Gastrocnemius medialis (tissue), 4 donors: ENCODE measurements around the gene PI16. TPM values are rescaled to one million over a fixed set of nuclear protein-coding genes. Genes with fewer than 3 reads are reported as not detected.
A peak's percentile ranks its signal among the peaks of the same experiment; 100 is the strongest.

Experiments used
- ATAC-seq, 2 donors: fragments of 150-250 bp; one replicate each; pipeline ENCODE4 v1.9.1; 2016
- DNase-seq, 2 donors: peaks; one replicate each; pipeline ENCODE4 v3.0.0-alpha.2; 2019
- H3K27ac ChIP-seq, 4 donors: fragments of 200-600 bp; sonication (generic); 1 replicate in 1 of 4; 2 replicates in 3 of 4; pipeline ENCODE4 v1.5.1; 2016 to 2018; ENCODE audit warnings: mild to moderate bottlenecking in 2 of 4, moderate library complexity in 1 of 4
- H3K27me3 ChIP-seq, 3 donors: fragments of 200-600 bp; sonication (generic) in 2 of 3; 1 replicate in 1 of 3; 2 replicates in 2 of 3; pipeline versions ENCODE4 v1.5.1 to v1.6.0; 2016 to 2019; ENCODE audit warnings: mild to moderate bottlenecking in 1 of 3, moderate library complexity in 1 of 3
- H3K36me3 ChIP-seq, 2 donors: fragments of 200-600 bp; sonication (generic) in 1 of 2; one replicate each; pipeline ENCODE4 v1.5.1; 2017 to 2018
- H3K4me1 ChIP-seq, 2 donors: fragments of 200-600 bp; sonication (generic) in 1 of 2; one replicate each; pipeline ENCODE4 v1.5.1; 2016 to 2017; ENCODE audit warnings: mild to moderate bottlenecking in 2 of 2
- H3K4me3 ChIP-seq, 4 donors: fragments of 200-600 bp; sonication (generic) in 3 of 4; 1 replicate in 1 of 4; 2 replicates in 3 of 4; pipeline ENCODE4 v1.5.1; 2016 to 2019; ENCODE audit warnings: mild to moderate bottlenecking in 2 of 4
- H3K9me3 ChIP-seq, 3 donors: fragments of 200-600 bp; sonication (generic) in 2 of 3; 1 replicate in 1 of 3; 2 replicates in 2 of 3; pipeline ENCODE4 v1.5.1; 2016 to 2019
- POLR2A ChIP-seq, 2 donors: fragments of 450-650 bp; IDR thresholded peaks; one replicate each; pipeline ENCODE4 v1.6.1; 2017; ENCODE audit warnings: antibody characterized with exemption in 2 of 2, mild to moderate bottlenecking in 2 of 2, moderate library complexity in 2 of 2
- in situ Hi-C, 4 donors: fragments of 200-750 bp; cut with MboI; loops; one replicate each; pipeline versions ENCODE4 v1.15.0 to v1.8.0; 2017; ENCODE audit warnings: low sequenced_read_pairs in 4 of 4
- intact Hi-C: fragments of 100-400 bp; cut with DNase I; formaldehyde crosslinking; loops from one replicate; pipeline ENCODE4 v1.15.1; 2023; ENCODE audit warnings: low total_unique reads
- total RNA-seq, 4 donors: library from RNA; depleted of rRNA; stranded (reverse); fragments of >200 nt; gene quantifications; one replicate each; pipeline versions ENCODE4 v1.1.0 to v1.2.3, GENCODE V29; 2016
- TF ChIP-seq, protein P1 (sequence below), 5 experiments: fragments of 450-650 bp in 3 of 5; fragments of 200-600 bp in 2 of 5; sonication (generic) in 2 of 5; IDR thresholded peaks in 4 of 5; conservative IDR thresholded peaks in 1 of 5; 1 replicate in 4 of 5; 2 replicates in 1 of 5; pipeline ENCODE4 v1.5.1; 2016 to 2019; ENCODE audit warnings: antibody characterized with exemption in 5 of 5, mild to moderate bottlenecking in 3 of 5, moderate library complexity in 3 of 5

The PI16 gene
- total RNA-seq, 4 donors from 2014 or later, result 0.87 to 3.2 (median 2.5) TPM

DNA sequence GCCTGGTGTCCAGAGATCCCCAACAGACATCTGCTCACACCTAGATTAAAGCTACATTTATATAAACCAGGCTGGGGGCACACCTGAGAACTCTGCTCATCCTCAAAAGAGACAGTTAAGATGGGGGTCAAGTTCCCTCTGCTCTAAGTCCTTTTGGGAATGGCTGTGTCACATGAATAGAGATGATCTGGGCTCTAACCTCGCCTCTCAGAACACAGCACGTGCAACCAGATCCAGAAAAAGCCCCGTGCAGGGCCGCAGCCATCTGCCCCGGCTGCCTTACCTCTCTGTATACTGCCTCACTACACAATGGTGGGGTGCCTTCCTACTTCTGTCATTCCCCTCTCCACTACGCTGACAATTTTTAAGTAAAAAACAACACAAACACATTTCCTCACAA lies 25.6 kb downstream of the PI16 start:
- H3K27me3 ChIP-seq, result no peaks in the 10 kb centered on the region
- in situ Hi-C loops, result loop anchor here in 1 of 4 donors (10.0 kb wide), 1 partner anchor 95 kb away; the partner anchor contains the start of gene C6orf89
- peak overlapping the region; percentile 44 to 70 (median 62) for H3K27ac ChIP-seq
- intact Hi-C loops, result loop anchor here (2.0 to 10.0 kb wide), 2 partner anchors 51 to 385 kb away; partner anchors contain the start of gene SRSF3
- TF ChIP-seq, protein P1, sequence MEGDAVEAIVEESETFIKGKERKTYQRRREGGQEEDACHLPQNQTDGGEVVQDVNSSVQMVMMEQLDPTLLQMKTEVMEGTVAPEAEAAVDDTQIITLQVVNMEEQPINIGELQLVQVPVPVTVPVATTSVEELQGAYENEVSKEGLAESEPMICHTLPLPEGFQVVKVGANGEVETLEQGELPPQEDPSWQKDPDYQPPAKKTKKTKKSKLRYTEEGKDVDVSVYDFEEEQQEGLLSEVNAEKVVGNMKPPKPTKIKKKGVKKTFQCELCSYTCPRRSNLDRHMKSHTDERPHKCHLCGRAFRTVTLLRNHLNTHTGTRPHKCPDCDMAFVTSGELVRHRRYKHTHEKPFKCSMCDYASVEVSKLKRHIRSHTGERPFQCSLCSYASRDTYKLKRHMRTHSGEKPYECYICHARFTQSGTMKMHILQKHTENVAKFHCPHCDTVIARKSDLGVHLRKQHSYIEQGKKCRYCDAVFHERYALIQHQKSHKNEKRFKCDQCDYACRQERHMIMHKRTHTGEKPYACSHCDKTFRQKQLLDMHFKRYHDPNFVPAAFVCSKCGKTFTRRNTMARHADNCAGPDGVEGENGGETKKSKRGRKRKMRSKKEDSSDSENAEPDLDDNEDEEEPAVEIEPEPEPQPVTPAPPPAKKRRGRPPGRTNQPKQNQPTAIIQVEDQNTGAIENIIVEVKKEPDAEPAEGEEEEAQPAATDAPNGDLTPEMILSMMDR (IDR thresholded peaks at IDR 0.05 in 4 of 5, conservative IDR thresholded peaks at IDR 0.05 in 1 of 5), result no peak
- no peak for TF ChIP-seq POLR2A (IDR thresholded peaks at IDR 0.05)
- H3K9me3 ChIP-seq, result no peaks in the 10 kb centered on the region
- H3K36me3 ChIP-seq, result peaks cover 0 to 34% of the 10 kb centered on the region in 2 donors
- H3K4me3 ChIP-seq, result no peak overlapping the region
- no peak for DNase-seq
- peak; percentile 52 to 57 for ATAC-seq
- H3K4me1 ChIP-seq, result peaks cover 47 to 52% of the 10 kb centered on the region in 2 donors

DNA sequence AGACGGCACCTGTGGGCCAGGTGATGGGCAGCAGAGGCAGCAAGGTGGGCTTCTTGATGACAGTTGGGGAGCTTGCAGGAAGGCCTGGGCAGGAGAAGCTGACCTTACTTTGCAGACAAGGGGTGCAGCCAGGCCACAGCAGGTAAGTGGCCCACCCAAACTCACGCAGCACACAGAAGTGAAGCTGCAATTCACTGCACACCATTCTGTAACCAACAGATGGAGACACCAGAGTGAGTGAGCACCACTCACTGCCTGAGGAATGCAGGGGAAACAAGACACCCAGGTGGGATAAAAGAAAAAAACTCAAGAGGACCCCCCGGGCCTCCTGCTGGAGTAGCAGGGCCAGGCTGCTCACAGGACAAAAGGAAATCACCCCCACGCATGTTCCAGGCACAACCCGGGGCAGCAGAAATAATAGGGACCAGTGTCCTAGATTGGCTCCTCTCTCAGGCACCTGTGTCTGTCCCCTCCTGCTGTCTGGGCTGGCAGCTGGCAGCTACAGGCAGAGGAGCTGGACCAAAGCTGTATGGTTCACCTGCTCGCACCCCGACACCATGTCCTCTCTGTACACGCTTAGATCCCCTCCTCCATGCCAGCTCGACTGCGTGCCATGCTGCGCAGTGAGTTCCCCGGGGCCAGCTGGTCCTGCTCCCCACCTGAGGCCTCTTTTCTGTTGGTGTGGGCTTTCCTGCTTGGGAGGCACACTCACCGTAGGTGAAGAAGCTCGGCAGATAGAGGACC lies 26.5 kb downstream of the PI16 start:
- Histone ChIP-seq H3K27me3 (no peaks in the 10 kb centered on the region), H3K36me3 (peaks cover 0 to 25% of the 10 kb centered on the region in 2 donors), H3K27ac (peak overlapping the region; percentile 44 to 70 (median 62)), H3K9me3 (no peaks in the 10 kb centered on the region), H3K4me3 (no peak overlapping the region), H3K4me1 (peaks cover 47 to 52% of the 10 kb centered on the region in 2 donors)
- intact Hi-C loops (loop anchor here (2.0 to 10.0 kb wide), 2 partner anchors 52 to 386 kb away; partner anchors contain the start of gene SRSF3), in situ Hi-C loops (loop anchor here in 1 of 4 donors (10.0 kb wide), 1 partner anchor 96 kb away; the partner anchor contains the start of gene C6orf89)
- ATAC-seq (no peak), DNase-seq (no peak)
- TF ChIP-seq, protein P1 (IDR thresholded peaks at IDR 0.05 in 4 of 5, conservative IDR thresholded peaks at IDR 0.05 in 1 of 5), result peak in 1 of 5 experiments; percentile 20
- no peak for TF ChIP-seq POLR2A (IDR thresholded peaks at IDR 0.05)

GRCh38 chr6:36983538-36983937 lies 29.0 kb downstream of the PI16 start:
- TF ChIP-seq POLR2A (IDR thresholded peaks at IDR 0.05), result no peak
- TF ChIP-seq, protein P1 (IDR thresholded peaks at IDR 0.05 in 4 of 5, conservative IDR thresholded peaks at IDR 0.05 in 1 of 5), result no peak
- intact Hi-C loops, result loop anchor here (10.0 kb wide), 1 partner anchor 389 kb away; the partner anchor contains the start of gene SRSF3
- ATAC-seq (no peak), DNase-seq (no peak)
- H3K4me1 ChIP-seq, result peaks cover 54 to 62% of the 10 kb centered on the region in 2 donors
- no peaks in the 10 kb centered on the region for H3K9me3 ChIP-seq
- no peaks in the 10 kb centered on the region for H3K27me3 ChIP-seq
- H3K27ac ChIP-seq, result peak overlapping the region in 2 of 4 donors; percentile 14 to 92
- no peak overlapping the region for H3K4me3 ChIP-seq
- peaks cover 0 to under 1% of the 10 kb centered on the region in 2 donors for H3K36me3 ChIP-seq
- in situ Hi-C loops, result loop anchor here in 1 of 4 donors (10.0 kb wide), 1 partner anchor 99 kb away; the partner anchor contains the start of gene C6orf89

DNA sequence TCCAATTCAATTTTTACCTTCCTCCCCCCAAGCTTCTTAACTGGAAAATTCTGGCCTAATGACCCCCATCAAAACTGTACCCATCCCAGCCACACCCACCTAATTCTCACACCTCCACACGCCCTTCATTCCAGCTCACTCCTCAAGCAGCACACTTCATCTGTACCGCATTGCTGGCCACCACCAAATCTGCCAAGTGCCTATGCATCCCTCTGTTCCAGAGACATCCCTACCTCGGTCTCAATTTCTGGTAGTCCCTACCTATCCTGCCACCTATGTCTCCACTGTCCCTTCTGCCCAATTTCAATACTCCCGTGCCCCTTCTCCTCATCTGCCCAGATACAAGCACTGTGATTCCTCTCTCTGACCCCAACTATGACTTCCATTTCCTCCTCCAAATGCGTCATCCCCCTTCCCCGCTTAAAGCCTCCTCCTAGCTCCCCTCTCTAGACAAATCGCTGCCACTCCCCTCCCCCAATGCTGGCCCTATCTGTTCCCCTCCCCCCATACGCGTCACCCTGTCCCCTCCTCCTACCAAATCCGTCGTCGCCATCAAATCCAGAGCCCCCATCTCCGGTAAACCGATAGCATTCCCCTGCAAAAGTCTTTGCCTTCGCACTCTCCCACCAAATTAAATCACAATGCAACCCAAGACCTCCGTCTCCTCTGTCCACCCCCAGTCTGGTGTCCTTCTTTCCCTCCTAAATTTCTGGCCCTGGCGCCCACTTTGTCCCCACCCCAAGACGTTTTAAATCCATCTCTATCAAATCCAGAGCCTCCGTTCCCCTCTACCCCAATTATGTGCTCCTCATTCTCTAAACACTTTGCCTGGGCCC lies 30.3 kb downstream of the PI16 start:
- peaks cover 45 to 49% of the 10 kb centered on the region in 2 donors for H3K4me1 ChIP-seq
- DNase-seq (peak in 1 of 2 donors; percentile 26), ATAC-seq (no peak)
- no peaks in the 10 kb centered on the region for H3K27me3 ChIP-seq
- in situ Hi-C loops (loop anchor here in 1 of 4 donors (10.0 kb wide), 1 partner anchor 100 kb away; the partner anchor contains the start of gene C6orf89), intact Hi-C loops (loop anchor here (5.0 to 10.0 kb wide), 3 partner anchors 148 to 542 kb away; partner anchors contain the start of genes KCTD20, PXT1 and SRSF3)
- H3K9me3 ChIP-seq, result no peaks in the 10 kb centered on the region
- no peaks in the 10 kb centered on the region for H3K36me3 ChIP-seq
- peak overlapping the region; percentile 96 to 99 (median 98) for H3K4me3 ChIP-seq
- TF ChIP-seq, protein P1 (IDR thresholded peaks at IDR 0.05 in 4 of 5, conservative IDR thresholded peaks at IDR 0.05 in 1 of 5), result no peak
- TF ChIP-seq POLR2A (IDR thresholded peaks at IDR 0.05), result no peak
- H3K27ac ChIP-seq, result peak overlapping the region; percentile 92 to 99 (median 96)
